PC-3 (cell line): ENCODE measurements around the gene GAS7. TPM values are rescaled to one million over a fixed set of nuclear protein-coding genes. Genes with fewer than 3 reads are reported as not detected.

Experiments
- ATAC-seq: fragments of 200-7000 bp; cut with Tn5 transposase; 2 replicates; pipeline ENCODE4 v1.9.1; 2020; ENCODE audit warnings: mild to moderate bottlenecking, moderate library complexity
- BruUV-seq: library from RNA; stranded (reverse); fragments of 400-500 nt; replicated peaks from 2 replicates; lab custom pipeline; 2021; lab: Mats Ljungman, UMichigan
- CTCF ChIA-PET: fragments of 300-600 bp; sonication (Branson Sonifier 250); formaldehyde crosslinking; loops from one replicate; lab custom pipeline; 2022; ENCODE audit warnings: antibody characterized with exemption; lab: Charles Lee
- POLR2A ChIA-PET: fragments of 300-600 bp; sonication (Branson Sonifier 250); formaldehyde crosslinking; loops from one replicate; lab custom pipeline; 2022; ENCODE audit warnings: antibody characterized with exemption; ENCODE audit not compliant: unreplicated experiment; lab: Charles Lee
- DNase-seq: peaks from one replicate; pipeline ENCODE4 v3.0.0-alpha.2; 2015
- H2AFZ ChIP-seq: fragments of 300-600 bp; sonication (generic); 2 replicates; pipeline ENCODE4 v1.6.0; 2016; ENCODE audit warnings: antibody characterized with exemption, low read length
- H3F3A ChIP-seq: fragments of 300-600 bp; sonication (generic); one replicate; pipeline ENCODE4 v1.6.0; 2017; ENCODE audit warnings: antibody characterized with exemption, low read length, control low read depth, mild to moderate bottlenecking; ENCODE audit not compliant: unreplicated experiment
- H3K27ac ChIP-seq: fragments of 300-600 bp; sonication (generic); 2 replicates; pipeline ENCODE4 v1.5.1; 2016; ENCODE audit warnings: mild to moderate bottlenecking, low read length
- H3K27me3 ChIP-seq: fragments of 300-600 bp; sonication (generic); 2 replicates; pipeline ENCODE4 v1.6.1; 2016; ENCODE audit warnings: low read length, mixed read lengths
- H3K36me3 ChIP-seq: fragments of 300-600 bp; sonication (generic); 2 replicates; pipeline ENCODE4 v1.6.1; 2016; ENCODE audit warnings: low read depth, mixed run types, low read length, mixed read lengths
- H3K4me1 ChIP-seq: fragments of 300-600 bp; sonication (generic); 2 replicates; pipeline ENCODE4 v1.5.1; 2016; ENCODE audit warnings: low read length; ENCODE audit not compliant: insufficient read depth
- H3K4me2 ChIP-seq: fragments of 300-600 bp; sonication (generic); 2 replicates; pipeline ENCODE4 v1.6.0; 2016; ENCODE audit warnings: low read length
- H3K4me3 ChIP-seq: fragments of 300-600 bp; sonication (generic); 2 replicates; pipeline ENCODE4 v1.5.1; 2016; ENCODE audit warnings: mild to moderate bottlenecking, low read length, mixed read lengths
- H3K79me2 ChIP-seq: fragments of 300-600 bp; sonication (generic); 2 replicates; pipeline ENCODE4 v1.6.1; 2017; ENCODE audit warnings: low read length, mixed read lengths
- H3K9ac ChIP-seq: fragments of 300-600 bp; sonication (generic); 2 replicates; pipeline ENCODE4 v1.6.0; 2016; ENCODE audit warnings: mild to moderate bottlenecking, low read length
- H3K9me2 ChIP-seq: fragments of 300-600 bp; sonication (generic); replicated peaks from 2 replicates; pipeline ENCODE4 v1.6.1; 2016; ENCODE audit warnings: mixed run types, low read length, mixed read lengths
- H3K9me3 ChIP-seq: fragments of 300-600 bp; sonication (generic); 2 replicates; pipeline ENCODE4 v1.6.1; 2016; ENCODE audit warnings: low read length, mixed read lengths
- H4K20me1 ChIP-seq: fragments of 300-600 bp; sonication (generic); 2 replicates; pipeline ENCODE4 v1.6.1; 2016; ENCODE audit warnings: low read length, mixed read lengths
- CTCF ChIP-seq: fragments of 300-600 bp; sonication (generic); conservative IDR thresholded peaks from 2 replicates; pipeline ENCODE4 v1.5.1; 2017; ENCODE audit warnings: antibody characterized with exemption, low read depth, mild to moderate bottlenecking, low read length
- EZH2 ChIP-seq: fragments of 300-600 bp; sonication (generic); IDR thresholded peaks from one replicate; pipeline ENCODE4 v1.6.1; 2017; ENCODE audit warnings: antibody characterized with exemption, mild to moderate bottlenecking, low read length; ENCODE audit not compliant: unreplicated experiment
- EZH2phosphoT487 ChIP-seq: fragments of 300-600 bp; sonication (generic); IDR thresholded peaks from 2 replicates; pipeline ENCODE4 v1.6.1; 2018; ENCODE audit warnings: mild to moderate bottlenecking, antibody characterized with exemption, low read length, borderline replicate concordance
- intact Hi-C: fragments of 100-400 bp; cut with micrococcal nuclease; formaldehyde crosslinking; loops from 2 replicates; pipeline ENCODE4 v1.9.0; 2023
- total RNA-seq: library from RNA; depleted of rRNA; stranded (reverse); fragments of >200 nt; gene quantifications from 2 replicates; pipeline ENCODE4 v1.2.3, GENCODE V29; 2014

GAS7 gene
- total RNA-seq, 1 experiment from 2014 or later = not detected

- no peak overlapping the region for H2AFZ ChIP-seq
- intact Hi-C loops = no loop called here
These were observed 3.2 kb downstream of the GAS7 start for GRCh38 chr17:10195090-10195805.

GRCh38 chr17:10193632-10194031 is 4.8 kb downstream of the GAS7 start:
- ChIA-PET POLR2A (no interaction called here), CTCF (no interaction called here)
- H3F3A ChIP-seq = no peaks in the 10 kb centered on the region
- no peaks in the 10 kb centered on the region for H4K20me1 ChIP-seq
- H3K36me3 ChIP-seq = no peaks in the 10 kb centered on the region
- no peaks in the 10 kb centered on the region for H3K4me1 ChIP-seq
- intact Hi-C loops = no loop called here
- no TSS peak for BruUV-seq
- no peak for TF ChIP-seq EZH2
- no peak for TF ChIP-seq CTCF
- no peak for TF ChIP-seq EZH2phosphoT487
- H3K9me3 ChIP-seq = no peaks in the 10 kb centered on the region
- no peaks in the 10 kb centered on the region for H3K27me3 ChIP-seq
- H3K4me3 ChIP-seq = no peak overlapping the region
- no peaks in the 10 kb centered on the region for H3K9me2 ChIP-seq
- no peak overlapping the region for H3K27ac ChIP-seq
- no peak overlapping the region for H3K9ac ChIP-seq
- no peaks in the 10 kb centered on the region for H3K79me2 ChIP-seq
- DNase-seq (no peak), ATAC-seq (no peak)
- H3K4me2 ChIP-seq = no peak overlapping the region
- H2AFZ ChIP-seq = no peak overlapping the region

More at GRCh38 chr17:10195090-10195805, 3.2 kb downstream of the GAS7 start:
- no peak overlapping the region for H3K27ac ChIP-seq
- DNase-seq (no peak), ATAC-seq (no peak)
- no peak overlapping the region for H3K9ac ChIP-seq
- H3K4me2 ChIP-seq = no peak overlapping the region
- no peaks in the 10 kb centered on the region; the same call in 1 of the 2 replicates for H3K27me3 ChIP-seq
- no peaks in the 10 kb centered on the region for H3K79me2 ChIP-seq
- TF ChIP-seq EZH2 (no peak), EZH2phosphoT487 (no peak), CTCF (no peak)
- H3K36me3 ChIP-seq = no peaks in the 10 kb centered on the region
- no peaks in the 10 kb centered on the region for H3K4me1 ChIP-seq
- no peaks in the 10 kb centered on the region for H3K9me3 ChIP-seq
- H4K20me1 ChIP-seq = no peaks in the 10 kb centered on the region
- H3K4me3 ChIP-seq = no peak overlapping the region
- CTCF ChIA-PET = no interaction called here
- H3F3A ChIP-seq = no peaks in the 10 kb centered on the region
- BruUV-seq = no TSS peak
- H3K9me2 ChIP-seq = no peaks in the 10 kb centered on the region
- POLR2A ChIA-PET = no interaction called here

- no peak overlapping the region for H2AFZ ChIP-seq
- ATAC-seq (no peak), DNase-seq (no peak)
- BruUV-seq = no TSS peak
- no peaks in the 10 kb centered on the region for H3F3A ChIP-seq
- POLR2A ChIA-PET = no interaction called here
- no peak overlapping the region for H3K4me3 ChIP-seq
- no peaks in the 10 kb centered on the region for H3K9me2 ChIP-seq
- intact Hi-C loops = no loop called here
- no peak overlapping the region for H3K27ac ChIP-seq
- CTCF ChIA-PET = no interaction called here
- H3K4me2 ChIP-seq = no peak overlapping the region
- no peak for TF ChIP-seq CTCF
- no peak for TF ChIP-seq EZH2
- no peak for TF ChIP-seq EZH2phosphoT487
- H3K9ac ChIP-seq = no peak overlapping the region
- no peaks in the 10 kb centered on the region for H3K27me3 ChIP-seq
- H3K4me1 ChIP-seq = no peaks in the 10 kb centered on the region
- no peaks in the 10 kb centered on the region for H3K9me3 ChIP-seq
- H3K36me3 ChIP-seq = no peaks in the 10 kb centered on the region
- H4K20me1 ChIP-seq = no peaks in the 10 kb centered on the region
- no peaks in the 10 kb centered on the region for H3K79me2 ChIP-seq
These were observed 5.4 kb downstream of the GAS7 start for GRCh38 chr17:10192972-10193371.
